ENCODE results near the gene SPZ1. TPM values are rescaled to one million over a fixed set of nuclear protein-coding genes. Genes with fewer than 3 reads are reported as not detected.

SPZ1 gene
- total and polyA plus RNA-seq, 10 of the 15 experiments (the other 5 are each of a cell fraction or from before 2014, with no cell fraction given), result not detected

DNA sequence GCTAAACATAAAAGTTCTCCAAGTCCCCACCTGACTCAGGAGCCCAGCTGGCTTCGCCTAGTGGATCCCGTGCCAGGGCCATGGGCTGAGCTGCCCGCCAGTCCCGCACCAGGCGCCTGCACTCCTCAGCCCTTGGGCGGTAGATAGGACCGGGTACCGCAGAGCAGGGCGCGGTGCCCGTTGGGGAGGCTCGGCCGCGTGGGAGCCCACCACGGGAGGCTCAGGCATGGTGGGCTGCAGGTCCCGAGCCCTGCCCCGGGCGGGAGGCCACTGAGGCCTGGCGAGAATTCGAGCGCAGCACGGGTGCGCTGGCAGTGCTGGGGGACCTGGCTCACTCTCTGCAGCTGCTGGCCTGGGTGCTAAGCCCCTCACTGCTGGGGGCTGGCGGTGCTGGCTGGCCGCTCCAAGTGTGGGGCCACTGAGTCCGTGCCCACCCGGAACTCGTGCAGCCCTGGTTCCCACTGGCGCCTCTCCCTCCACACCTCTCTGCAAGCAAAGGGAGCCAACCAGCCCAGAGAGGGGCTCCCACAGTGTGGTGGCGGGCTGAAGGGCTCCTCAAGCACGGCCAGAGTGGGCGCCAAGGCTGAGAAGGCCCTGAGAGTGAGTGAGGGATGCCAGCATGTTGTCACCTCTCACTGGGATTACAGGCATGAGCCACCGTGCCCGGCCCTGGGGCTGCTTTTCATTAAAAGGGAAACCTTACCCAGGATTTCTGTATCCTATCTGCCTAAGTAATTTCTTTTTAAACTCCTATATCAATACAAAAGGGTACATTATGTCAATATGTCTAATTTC is 9.7 kb upstream of the SPZ1 start (continued):
- TF ChIP-seq PKNOX1 (IDR thresholded peaks at IDR 0.05), result no peak
- TF ChIP-seq HSF1 (IDR thresholded peaks at IDR 0.05; ENCODE audit: low read depth, low read length), result no peak
- no peak for TF ChIP-seq RB1 (IDR thresholded peaks at IDR 0.05; ENCODE audit: borderline replicate concordance)
- TF ChIP-seq ZZZ3 (IDR thresholded peaks at IDR 0.05; ENCODE audit: control insufficient read depth, insufficient read length, low read depth), result no peak
- TF ChIP-seq MYB (IDR thresholded peaks at IDR 0.05; ENCODE audit: borderline replicate concordance, low read depth, low read length), result no peak

DNA sequence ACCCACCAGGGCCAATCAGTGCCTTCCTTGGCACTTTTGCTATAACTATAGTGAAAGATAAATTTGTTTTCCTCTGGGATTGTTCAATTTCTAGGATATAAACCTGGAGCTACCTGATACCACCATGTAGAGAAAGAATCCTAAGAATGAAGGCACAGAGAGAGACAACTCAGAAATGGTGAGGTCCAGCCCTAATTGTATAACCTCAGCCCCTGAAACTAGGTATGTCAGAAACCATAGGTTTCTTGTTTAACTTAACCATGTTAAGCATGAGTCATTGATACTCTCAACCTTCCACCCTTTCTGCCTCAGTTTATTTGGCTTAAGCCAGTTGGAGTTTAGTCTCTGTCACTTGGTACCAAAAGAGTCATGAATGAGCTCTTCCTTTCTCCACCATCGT is 4.6 kb upstream of the SPZ1 start:
- Histone ChIP-seq H3K4me1 (ENCODE audit: control insufficient read depth, insufficient read depth, low read length) (no peaks in the 10 kb centered on the region), H4K20me1 (ENCODE audit: control insufficient read depth, insufficient read depth) (no peaks in the 10 kb centered on the region), H2AFZ (ENCODE audit: control insufficient read depth, low read depth, low read length) (no peak overlapping the region), H3K4me2 (ENCODE audit: control insufficient read depth, insufficient read depth) (no peak overlapping the region), H3K27me3 (replicated peaks in 1 of 2; ENCODE audit: control insufficient read depth in 2 of 2, insufficient read depth in 2 of 2, low read length in 1 of 2) (no peaks in the 10 kb centered on the region; a peak in 1 of 4 replicates), H3K9me3 (replicated peaks; ENCODE audit: control insufficient read depth, insufficient read depth, low read length) (no peaks in the 10 kb centered on the region), H3K4me3 (no peak overlapping the region), H3K79me2 (ENCODE audit: control insufficient read depth, insufficient read depth, low read length) (no peaks in the 10 kb centered on the region), H3K27ac (ENCODE audit: control insufficient read depth, insufficient read depth) (no peak overlapping the region), H3K9ac (ENCODE audit: control insufficient read depth, insufficient read depth, low read length) (no peak overlapping the region), H3K36me3 (ENCODE audit: control insufficient read depth in 2 of 2, insufficient read depth in 2 of 2, low read length in 1 of 2) (no peaks in the 10 kb centered on the region)
- ChIA-PET POLR2A (interaction anchor here (0.7 kb wide), 1 partner anchor 8 kb away, joined by 4 read pairs; no protein-coding TSS in a partner anchor), SMC1A (ENCODE audit: uncharacterized antibody, unreplicated experiment) (interaction anchor here (1.5 kb wide), 1 partner anchor 221 kb away, joined by 4 read pairs; no protein-coding TSS in a partner anchor), CTCF (interaction anchor here (1.3 to 1.8 kb wide), 2 partner anchors 224 to 232 kb away, joined by 3 to 10 read pairs; no protein-coding TSS in a partner anchor), RAD21 (ENCODE audit: unreplicated experiment) (no interaction called here)
- FAIRE-seq (no peak), DNase-seq (ENCODE audit: low read depth, low spot score) (no peak), ATAC-seq (no peak)
- intact Hi-C loops (cut with micrococcal nuclease; ENCODE audit: unreplicated experiment) (no loop called here), in situ Hi-C loops (cut with MboI) (no loop called here)
- TF ChIP-seq SMC3 (IDR thresholded peaks at IDR 0.05; ENCODE audit: borderline replicate concordance, low read length), result no peak
- TF ChIP-seq MXI1 (IDR thresholded peaks at IDR 0.05; ENCODE audit: low read depth, low read length), result no peak
- TF ChIP-seq, protein P1, sequence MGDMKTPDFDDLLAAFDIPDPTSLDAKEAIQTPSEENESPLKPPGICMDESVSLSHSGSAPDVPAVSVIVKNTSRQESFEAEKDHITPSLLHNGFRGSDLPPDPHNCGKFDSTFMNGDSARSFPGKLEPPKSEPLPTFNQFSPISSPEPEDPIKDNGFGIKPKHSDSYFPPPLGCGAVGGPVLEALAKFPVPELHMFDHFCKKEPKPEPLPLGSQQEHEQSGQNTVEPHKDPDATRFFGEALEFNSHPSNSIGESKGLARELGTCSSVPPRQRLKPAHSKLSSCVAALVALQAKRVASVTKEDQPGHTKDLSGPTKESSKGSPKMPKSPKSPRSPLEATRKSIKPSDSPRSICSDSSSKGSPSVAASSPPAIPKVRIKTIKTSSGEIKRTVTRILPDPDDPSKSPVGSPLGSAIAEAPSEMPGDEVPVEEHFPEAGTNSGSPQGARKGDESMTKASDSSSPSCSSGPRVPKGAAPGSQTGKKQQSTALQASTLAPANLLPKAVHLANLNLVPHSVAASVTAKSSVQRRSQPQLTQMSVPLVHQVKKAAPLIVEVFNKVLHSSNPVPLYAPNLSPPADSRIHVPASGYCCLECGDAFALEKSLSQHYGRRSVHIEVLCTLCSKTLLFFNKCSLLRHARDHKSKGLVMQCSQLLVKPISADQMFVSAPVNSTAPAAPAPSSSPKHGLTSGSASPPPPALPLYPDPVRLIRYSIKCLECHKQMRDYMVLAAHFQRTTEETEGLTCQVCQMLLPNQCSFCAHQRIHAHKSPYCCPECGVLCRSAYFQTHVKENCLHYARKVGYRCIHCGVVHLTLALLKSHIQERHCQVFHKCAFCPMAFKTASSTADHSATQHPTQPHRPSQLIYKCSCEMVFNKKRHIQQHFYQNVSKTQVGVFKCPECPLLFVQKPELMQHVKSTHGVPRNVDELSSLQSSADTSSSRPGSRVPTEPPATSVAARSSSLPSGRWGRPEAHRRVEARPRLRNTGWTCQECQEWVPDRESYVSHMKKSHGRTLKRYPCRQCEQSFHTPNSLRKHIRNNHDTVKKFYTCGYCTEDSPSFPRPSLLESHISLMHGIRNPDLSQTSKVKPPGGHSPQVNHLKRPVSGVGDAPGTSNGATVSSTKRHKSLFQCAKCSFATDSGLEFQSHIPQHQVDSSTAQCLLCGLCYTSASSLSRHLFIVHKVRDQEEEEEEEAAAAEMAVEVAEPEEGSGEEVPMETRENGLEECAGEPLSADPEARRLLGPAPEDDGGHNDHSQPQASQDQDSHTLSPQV (IDR thresholded peaks at IDR 0.05), result no peak
- TF ChIP-seq CTCF (IDR thresholded peaks at IDR 0.05 in 2 of 3, conservative IDR thresholded peaks at IDR 0.05 in 1 of 3; ENCODE audit: control insufficient read depth in 2 of 3, extremely low read depth in 1 of 3, insufficient read depth in 1 of 3, low read depth in 3 of 3, low read length in 3 of 3), result no peak
- TF ChIP-seq PML (IDR thresholded peaks at IDR 0.05; ENCODE audit: low read length), result no peak
- no peak for TF ChIP-seq TBL1XR1 (IDR thresholded peaks at IDR 0.05; ENCODE audit: low read depth, low read length)
- no peak for TF ChIP-seq MAX (IDR thresholded peaks at IDR 0.05; ENCODE audit: low read depth, low read length)
- BruUV-seq (replicated peaks), result no TSS peak
- WGBS (ENCODE audit: insufficient coverage, insufficient replicate concordance, low lambda C conversion rate, missing lambda C conversion rate), result 55% methylated on average over 1 of the region's 1 CpG

Measured in GM12878 (cell line).